K562 (cell line): ENCODE results near the gene FMNL2. TPM values are rescaled to one million over a fixed set of nuclear protein-coding genes. Genes with fewer than 3 reads are reported as not detected.

Experiments used
- ATAC-seq: fragments of 200-7000 bp; cut with Tn5 transposase; 3 replicates; pipeline ENCODE4 v1.9.1; 2020; ENCODE audit warnings: moderate library complexity
- BruUV-seq: library from RNA; stranded (reverse); fragments of 400-500 nt; replicated peaks from 2 replicates; lab custom pipeline; 2021; lab: Mats Ljungman, UMichigan
- CTCF ChIA-PET: fragments of 300-600 bp; formaldehyde crosslinking; extraction: SDS; loops from one replicate; lab custom pipeline; 2021; ENCODE audit warnings: low intra/inter-chr PET ratio; lab: Yijun Ruan, JAX
- POLR2A ChIA-PET: fragments of 300-600, 350-650 bp; sonication (Branson Sonifier 250); formaldehyde crosslinking; extraction: SDS; loops from one replicate; lab custom pipeline; 2021; ENCODE audit warnings: antibody characterized with exemption, inconsistent platforms; lab: Yijun Ruan, JAX
- DNase-seq, 4 experiments: peaks; one replicate each; pipeline versions ENCODE4 v3.0.0 to v3.0.0-alpha.2; 2011 to 2018; ENCODE audit warnings: low spot score in 3 of 4, mixed read lengths in 3 of 4; ENCODE audit errors: extremely low read depth in 1 of 4
- FAIRE-seq: peaks from 2 replicates; lab custom pipeline; 2011; peaks lifted over from hg19 to GRCh38; lab: Jason Lieb, UNC
- H2AFZ ChIP-seq: 2 replicates; pipeline ENCODE4 v1.6.0; 2011; ENCODE audit warnings: low read depth, low read length, control low read depth, inconsistent platforms
- H3K27ac ChIP-seq: fragments of 200-600 bp; 3 replicates; pipeline ENCODE4 v1.8.0; 2011; ENCODE audit warnings: low read depth, mild to moderate bottlenecking, control low read depth, inconsistent platforms, low read length, moderate library complexity, mixed read lengths; ENCODE audit errors: extremely low read depth
- H3K27me3 ChIP-seq, 2 experiments: fragments of 300-600 bp in 1 of 2; 2 replicates in 1 of 2; 3 replicates in 1 of 2; pipeline versions ENCODE4 v1.6.0 to v1.8.0; 2011; ENCODE audit warnings: inconsistent platforms in 2 of 2, low read length in 2 of 2, mild to moderate bottlenecking in 1 of 2, mixed read lengths in 1 of 2, moderate library complexity in 1 of 2; ENCODE audit not compliant: control insufficient read depth in 2 of 2, insufficient read depth in 2 of 2
- H3K36me3 ChIP-seq: fragments of 300-600 bp; 3 replicates; pipeline ENCODE4 v1.8.0; 2011; ENCODE audit warnings: mild to moderate bottlenecking, low read length, inconsistent platforms; ENCODE audit not compliant: control insufficient read depth, insufficient read depth
- H3K4me1 ChIP-seq, 2 experiments: fragments of 200-600 bp in 1 of 2; replicated peaks in 1 of 2; 2 replicates in 1 of 2; 3 replicates in 1 of 2; pipeline versions ENCODE4 v1.5.1 to v1.8.0; 2011; ENCODE audit warnings: inconsistent platforms in 2 of 2, low read length in 2 of 2, mild to moderate bottlenecking in 1 of 2, mixed read lengths in 1 of 2, moderate library complexity in 1 of 2; ENCODE audit not compliant: control insufficient read depth in 2 of 2, insufficient read depth in 2 of 2
- H3K4me2 ChIP-seq: 2 replicates; pipeline ENCODE4 v1.6.1; 2011; ENCODE audit warnings: low read length, control low read depth, inconsistent platforms, mixed read lengths; ENCODE audit not compliant: insufficient read depth
- H3K4me3 ChIP-seq: fragments of 200-600 bp; sonication (generic), shearing (Covaris generic); 2 replicates; pipeline ENCODE4 v1.5.1; 2016; ENCODE audit warnings: control low read depth, inconsistent platforms
- H3K79me2 ChIP-seq: fragments of 200-600 bp; 3 replicates; pipeline ENCODE4 v1.8.0; 2011; ENCODE audit warnings: low read length, inconsistent platforms; ENCODE audit not compliant: control insufficient read depth, insufficient read depth
- H3K9ac ChIP-seq, 2 experiments: 2 replicates each; pipeline versions ENCODE4 v1.6.0 to v1.6.1; 2011; ENCODE audit warnings: low read depth in 2 of 2, low read length in 2 of 2, control low read depth in 1 of 2, inconsistent platforms in 1 of 2, mild to moderate bottlenecking in 1 of 2, mixed read lengths in 1 of 2; ENCODE audit not compliant: insufficient read depth in 1 of 2
- H3K9me1 ChIP-seq: one replicate; pipeline ENCODE4 v1.6.0; 2011; ENCODE audit warnings: inconsistent platforms, mild to moderate bottlenecking, low read length, moderate library complexity; ENCODE audit not compliant: control insufficient read depth, insufficient read depth
- H3K9me3 ChIP-seq: replicated peaks from 2 replicates; pipeline ENCODE4 v1.5.1; 2011; ENCODE audit warnings: low read depth, low read length, inconsistent platforms; ENCODE audit not compliant: control insufficient read depth, insufficient read depth
- H4K20me1 ChIP-seq: replicated peaks from 2 replicates; pipeline ENCODE4 v1.6.1; 2011; ENCODE audit warnings: low read length, inconsistent platforms, mixed read lengths; ENCODE audit not compliant: control insufficient read depth, insufficient read depth
- EGR1 ChIP-seq: fragments of 450-650 bp; conservative IDR thresholded peaks from 2 replicates; pipeline ENCODE4 v1.6.1; 2017; ENCODE audit warnings: mild to moderate bottlenecking
- FOS ChIP-seq: IDR thresholded peaks from 3 replicates; pipeline ENCODE4 v1.6.1; 2011; ENCODE audit not compliant: insufficient read length; ENCODE audit errors: extremely low read depth
- NCOA2 ChIP-seq, 2 experiments: fragments of 450-650 bp; IDR thresholded peaks; 2 replicates each; pipeline ENCODE4 v1.6.1; 2018; ENCODE audit warnings: mild to moderate bottlenecking in 2 of 2, moderate library complexity in 1 of 2; ENCODE audit not compliant: partially characterized antibody in 2 of 2
- PHF8 ChIP-seq: fragments of 200-600 bp; sonication (generic); IDR thresholded peaks from 2 replicates; pipeline ENCODE4 v1.6.1; 2012; ENCODE audit warnings: mixed run types, mild to moderate bottlenecking, inconsistent platforms, low read length, moderate library complexity, borderline replicate concordance
- POU5F1 ChIP-seq: fragments of 150-350 bp; IDR thresholded peaks from 2 replicates; pipeline ENCODE4 v1.6.1; 2014; ENCODE audit warnings: borderline replicate concordance, low read length, low read depth, mild to moderate bottlenecking; ENCODE audit not compliant: partially characterized antibody
- ZNF707 ChIP-seq: fragments of 250-450 bp; sonication (Bioruptor Pico); conservative IDR thresholded peaks from 2 replicates; pipeline ENCODE4 v1.8.0; 2022; ENCODE audit warnings: inconsistent platforms, mild to moderate bottlenecking, moderate library complexity
- WGBS: fragments of 100-300 bp; shearing (Covaris generic); methylation state at CpG from one replicate; pipeline ENCODE4 v1.1.6; 2016; ENCODE audit warnings: low coverage, mixed read lengths; ENCODE audit not compliant: insufficient coverage; ENCODE audit errors: missing lambda C conversion rate; 5-methylcytosine and 5-hydroxymethylcytosine counted together
- in situ Hi-C: fragments of 300-500 bp; cut with MboI; formaldehyde crosslinking; loops from 4 replicates; pipeline ENCODE4 v1.15.0; 2018; ENCODE audit warnings: inconsistent platforms, mixed read lengths
- intact Hi-C: fragments of 100-400 bp; cut with micrococcal nuclease; formaldehyde crosslinking; loops from 2 replicates; pipeline ENCODE4 v1.14.2; 2022
- polyA plus RNA-seq, 8 experiments: library from polyadenylated mRNA; depleted of rRNA in 4 of 8; stranded (reverse) in 5 of 8; unstranded in 3 of 8; fragments of >200 nt; fragmentation: Nextera tagmentation in 2 of 8; fragmentation: Illumina TruSeq in 1 of 8; extraction: Ambion mirVana in 2 of 8; extraction: Trizol in 1 of 8; gene quantifications; 2 replicates each; pipeline versions ENCODE4 v1.2.1 to v1.2.3, GENCODE V29; 2011 to 2014; ENCODE audit warnings: inconsistent platforms in 1 of 8, missing spikeins in 1 of 8
- total RNA-seq, 7 experiments: library from RNA; depleted of rRNA in 6 of 7; stranded (reverse); fragments of >200 nt in 6 of 7; fragmentation: Illumina TruSeq in 2 of 7; extraction: Trizol in 2 of 7; gene quantifications; 2 replicates each; pipeline versions ENCODE4 v1.2.1 to v1.2.3, GENCODE V29; 2011 to 2021; ENCODE audit warnings: low replicate concordance in 1 of 7
- TF ChIP-seq, protein P1 (sequence below): sonication (generic); formaldehyde crosslinking; IDR thresholded peaks from 2 replicates; pipeline ENCODE4 v1.8.0; 2022; ENCODE audit warnings: mild to moderate bottlenecking, missing genetic modification reagents
- TF ChIP-seq, protein P2 (sequence below): fragments of 250-450 bp; sonication (Bioruptor Pico); IDR thresholded peaks from 2 replicates; pipeline ENCODE4 v1.5.0; 2021; ENCODE audit warnings: mild to moderate bottlenecking, moderate library complexity

The FMNL2 gene
- total and polyA plus RNA-seq, 9 of the 15 experiments (the other 6 are each of a cell fraction or from before 2014, with no cell fraction given) = 0.15 to 0.49 (median 0.24) TPM; not detected in 1

DNA sequence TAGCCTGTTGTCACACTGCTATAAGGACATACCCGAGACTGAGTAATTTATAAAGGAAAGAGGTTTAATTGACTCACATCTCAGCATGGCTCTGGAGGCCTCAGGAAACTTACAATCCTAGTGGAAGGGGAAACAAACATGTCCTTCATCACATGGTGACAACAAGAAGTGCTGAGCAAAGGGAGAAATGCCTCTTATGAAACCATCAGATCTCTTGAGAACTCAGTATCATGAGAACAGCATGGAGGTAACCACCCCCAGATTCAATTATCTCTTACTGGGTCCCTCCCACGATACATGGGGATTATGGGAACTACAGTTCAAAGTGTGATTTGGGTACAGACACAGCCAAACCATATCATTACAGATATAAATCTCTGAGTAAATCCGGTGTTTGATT is 233.6 kb downstream of the FMNL2 start:
- FAIRE-seq = no peak
- Histone ChIP-seq H4K20me1 (no peaks in the 10 kb centered on the region), H3K9me3 (no peaks in the 10 kb centered on the region), H3K4me2 (no peak overlapping the region), H3K9me1 (no peaks in the 10 kb centered on the region), H2AFZ (no peak overlapping the region), H3K27ac (no peak overlapping the region), H3K79me2 (no peaks in the 10 kb centered on the region), H3K36me3 (no peaks in the 10 kb centered on the region), H3K4me1 (peaks cover 0 to 6% of the 10 kb centered on the region in 2 experiments; a peak in 2 of 5 replicates), H3K9ac (no peak overlapping the region), H3K4me3 (no peak overlapping the region), H3K27me3 (peaks cover 4 to 5% of the 10 kb centered on the region in 2 experiments; a peak in 3 of 5 replicates)
- ATAC-seq = 0 out of 3 replicates have a peak, but pooled peaks have one; percentile 18
- CTCF ChIA-PET = no interaction called here
- POLR2A ChIA-PET = interaction anchor here (0.9 to 1.5 kb wide), 2 partner anchors 10 to 15 kb away, joined by 3 to 5 read pairs; no protein-coding TSS in a partner anchor
- intact Hi-C loops (loop anchor here (5.0 kb wide), 2 partner anchors 376 to 526 kb away; no protein-coding TSS in a partner anchor), in situ Hi-C loops (loop anchor here (10.0 kb wide), 1 partner anchor 384 kb away; no protein-coding TSS in a partner anchor)
- DNase-seq = no peak
- BruUV-seq = no TSS peak
- WGBS = 7% methylated on average over 3 of the region's 3 CpGs
- TF ChIP-seq PHF8 (no peak), NCOA2 (IDR thresholded peaks at IDR 0.05; ENCODE audit: partially characterized antibody in 2 of 2) (no peak), ZNF707 (CRISPR knock-in tag) (no peak), EGR1 (peak; percentile 55), FOS (no peak), POU5F1 (no peak)
- TF ChIP-seq, protein P1, sequence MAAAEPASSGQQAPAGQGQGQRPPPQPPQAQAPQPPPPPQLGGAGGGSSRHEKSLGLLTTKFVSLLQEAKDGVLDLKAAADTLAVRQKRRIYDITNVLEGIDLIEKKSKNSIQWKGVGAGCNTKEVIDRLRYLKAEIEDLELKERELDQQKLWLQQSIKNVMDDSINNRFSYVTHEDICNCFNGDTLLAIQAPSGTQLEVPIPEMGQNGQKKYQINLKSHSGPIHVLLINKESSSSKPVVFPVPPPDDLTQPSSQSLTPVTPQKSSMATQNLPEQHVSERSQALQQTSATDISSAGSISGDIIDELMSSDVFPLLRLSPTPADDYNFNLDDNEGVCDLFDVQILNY (CRISPR knock-in tag) = no peak
- TF ChIP-seq, protein P2, sequence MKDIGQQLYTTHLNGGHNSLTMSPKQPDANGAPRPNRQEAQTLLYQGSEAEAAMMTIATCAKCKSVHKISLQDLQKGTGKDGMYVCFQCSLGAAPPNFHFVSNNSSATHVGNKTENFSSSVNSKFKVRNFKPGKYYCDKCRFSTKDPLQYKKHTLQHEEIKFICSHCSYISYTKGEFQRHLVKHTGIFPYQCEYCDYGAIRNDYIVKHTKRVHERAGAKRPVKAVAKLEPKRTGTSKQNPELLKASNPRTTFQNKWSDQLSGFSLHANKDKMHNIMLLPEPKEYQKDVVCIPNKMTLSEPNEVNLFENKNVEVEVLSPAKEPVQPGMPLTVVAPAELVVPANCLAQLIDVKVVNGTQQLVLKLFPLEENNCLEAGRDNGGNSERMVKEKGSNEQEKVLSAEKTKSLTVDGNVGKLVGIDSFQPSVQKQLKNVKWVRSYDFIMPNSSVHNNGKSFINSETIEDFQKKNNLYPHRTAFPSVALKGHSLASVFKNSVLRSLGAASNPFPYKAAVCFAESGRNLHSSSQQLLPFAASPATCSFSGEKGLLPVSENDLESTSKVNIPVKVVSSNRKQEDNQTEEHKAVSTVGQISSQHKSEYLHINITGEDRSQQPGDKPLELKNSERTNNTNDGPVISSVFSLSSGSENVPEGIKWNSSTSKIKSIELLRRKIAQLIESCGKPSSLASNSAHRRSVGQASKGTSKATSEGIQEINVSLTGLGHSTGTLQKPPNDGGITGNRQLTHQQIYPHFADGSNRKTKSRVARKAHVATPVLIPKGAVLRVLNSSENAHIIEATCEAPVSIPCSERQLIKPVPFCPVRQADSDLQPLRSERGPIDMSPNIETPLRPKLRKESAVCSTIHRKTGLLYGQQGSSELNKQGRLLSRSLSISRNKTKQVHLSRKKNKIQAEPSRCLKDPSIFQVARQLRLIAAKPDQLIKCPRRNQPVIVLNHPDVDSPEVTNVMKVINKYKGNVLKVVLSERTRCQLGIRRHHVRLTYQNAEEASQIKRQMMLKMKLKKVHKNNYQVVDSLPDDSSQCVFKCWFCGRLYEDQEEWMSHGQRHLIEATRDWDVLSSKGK (CRISPR knock-in tag) = no peak
